GM12878 (cell line): ENCODE data around the gene PTMA. TPM values are rescaled to one million over a fixed set of nuclear protein-coding genes. Genes with fewer than 3 reads are reported as not detected.

Experiments used
- ATAC-seq: fragments of 200-7000 bp; cut with Tn5 transposase; 3 replicates; pipeline ENCODE4 v1.9.1; 2020; ENCODE audit warnings: mild to moderate bottlenecking, moderate library complexity
- BruUV-seq: library from RNA; stranded (reverse); fragments of 400-500 nt; replicated peaks from 2 replicates; lab custom pipeline; 2021; lab: Mats Ljungman, UMichigan
- CTCF ChIA-PET: fragments of 300-600 bp; sonication (Branson Sonifier 250); formaldehyde crosslinking; extraction: SDS; loops from one replicate; lab custom pipeline; 2021; ENCODE audit warnings: inconsistent platforms; lab: Yijun Ruan, JAX
- POLR2A ChIA-PET: fragments of 350-600 bp; formaldehyde crosslinking; extraction: SDS; loops from one replicate; lab custom pipeline; 2021; ENCODE audit warnings: inconsistent platforms; lab: Charles Lee
- RAD21 ChIA-PET: fragments of 300-600 bp; sonication (Branson Sonifier 250); formaldehyde crosslinking; loops from one replicate; lab custom pipeline; 2023; ENCODE audit warnings: antibody characterized with exemption; ENCODE audit not compliant: unreplicated experiment; lab: Charles Lee
- SMC1A ChIA-PET: fragments of 300-600 bp; sonication (Branson Sonifier 250); formaldehyde crosslinking; loops from one replicate; lab custom pipeline; 2023; ENCODE audit not compliant: unreplicated experiment, uncharacterized antibody; lab: Charles Lee
- DNase-seq: peaks from one replicate; pipeline ENCODE4 v3.0.0-alpha.2; 2011; ENCODE audit warnings: low read depth, low spot score
- FAIRE-seq: peaks from 3 replicates; lab custom pipeline; 2011; peaks lifted over from hg19 to GRCh38; lab: Jason Lieb, UNC
- H2AFZ ChIP-seq: 2 replicates; pipeline ENCODE4 v1.6.0; 2011; ENCODE audit warnings: low read depth, low read length, control low read depth; ENCODE audit not compliant: control insufficient read depth
- H3K27ac ChIP-seq: 2 replicates; pipeline ENCODE4 v1.5.1; 2011; ENCODE audit warnings: control low read depth; ENCODE audit not compliant: control insufficient read depth, insufficient read depth
- H3K27me3 ChIP-seq, 2 experiments: replicated peaks in 1 of 2; 2 replicates each; pipeline versions ENCODE4 v1.6.0 to v1.6.1; 2011; ENCODE audit warnings: low read length in 1 of 2; ENCODE audit not compliant: control insufficient read depth in 2 of 2, insufficient read depth in 2 of 2
- H3K36me3 ChIP-seq, 2 experiments: 2 replicates each; pipeline ENCODE4 v1.5.1; 2011; ENCODE audit warnings: low read length in 1 of 2; ENCODE audit not compliant: control insufficient read depth in 2 of 2, insufficient read depth in 2 of 2
- H3K4me1 ChIP-seq: 2 replicates; pipeline ENCODE4 v1.6.1; 2011; ENCODE audit warnings: mild to moderate bottlenecking, low read length, moderate library complexity, mixed read lengths; ENCODE audit not compliant: control insufficient read depth, insufficient read depth
- H3K4me2 ChIP-seq: 2 replicates; pipeline ENCODE4 v1.6.0; 2011; ENCODE audit warnings: control low read depth; ENCODE audit not compliant: control insufficient read depth, insufficient read depth
- H3K4me3 ChIP-seq: fragments of 200-600 bp; sonication (generic); 2 replicates; pipeline ENCODE4 v1.5.1; 2016
- H3K79me2 ChIP-seq: 2 replicates; pipeline ENCODE4 v1.6.0; 2011; ENCODE audit warnings: low read length; ENCODE audit not compliant: control insufficient read depth, insufficient read depth
- H3K9ac ChIP-seq: 2 replicates; pipeline ENCODE4 v1.8.0; 2011; ENCODE audit warnings: low read length, control low read depth, mixed read lengths; ENCODE audit not compliant: control insufficient read depth, insufficient read depth
- H3K9me3 ChIP-seq: replicated peaks from 3 replicates; pipeline ENCODE4 v1.5.1; 2011; ENCODE audit warnings: mild to moderate bottlenecking, low read length; ENCODE audit not compliant: control insufficient read depth, insufficient read depth
- H4K20me1 ChIP-seq: 2 replicates; pipeline ENCODE4 v1.6.0; 2011; ENCODE audit not compliant: control insufficient read depth, insufficient read depth
- BHLHE40 ChIP-seq, 2 experiments: fragments of 450-650 bp in 1 of 2; IDR thresholded peaks; 2 replicates each; pipeline ENCODE4 v1.6.1; 2011 to 2017; ENCODE audit warnings: low read depth in 2 of 2, borderline replicate concordance in 1 of 2, improper control_type of control experiment in 1 of 2, low read length in 1 of 2, mild to moderate bottlenecking in 1 of 2
- CREM ChIP-seq: IDR thresholded peaks from 2 replicates; pipeline ENCODE4 v1.6.1; 2014; ENCODE audit warnings: antibody characterized with exemption, low read depth
- EED ChIP-seq: sonication (generic); IDR thresholded peaks from 2 replicates; pipeline ENCODE4 v1.6.1; 2016; ENCODE audit warnings: antibody characterized with exemption, low read depth
- ELK1 ChIP-seq: IDR thresholded peaks from 2 replicates; pipeline ENCODE4 v1.6.1; 2012; ENCODE audit warnings: low read depth, low read length, improper control_type of control experiment
- EP300 ChIP-seq, 2 experiments: fragments of 150-350 bp in 1 of 2; IDR thresholded peaks; 2 replicates each; pipeline ENCODE4 v1.6.1; 2011 to 2012; ENCODE audit warnings: low read depth in 2 of 2, low read length in 2 of 2, borderline replicate concordance in 1 of 2, improper control_type of control experiment in 1 of 2, inconsistent platforms in 1 of 2; ENCODE audit not compliant: control insufficient read depth in 1 of 2
- NFXL1 ChIP-seq: fragments of 450-650 bp; IDR thresholded peaks from 2 replicates; pipeline ENCODE4 v1.6.1; 2017; ENCODE audit warnings: antibody characterized with exemption, mild to moderate bottlenecking, borderline replicate concordance
- PAX5 ChIP-seq: IDR thresholded peaks from 2 replicates; pipeline ENCODE4 v1.6.1; 2011; ENCODE audit warnings: low read depth, low read length, borderline replicate concordance
- RAD51 ChIP-seq: fragments of 450-650 bp; IDR thresholded peaks from 2 replicates; pipeline ENCODE4 v1.6.1; 2016; ENCODE audit warnings: moderate library complexity, mild to moderate bottlenecking, inconsistent platforms
- RUNX3 ChIP-seq: IDR thresholded peaks from 2 replicates; pipeline ENCODE4 v1.6.1; 2012; ENCODE audit warnings: low read length, inconsistent platforms
- SMC3 ChIP-seq: IDR thresholded peaks from 2 replicates; pipeline ENCODE4 v1.6.1; 2011; ENCODE audit warnings: low read length, improper control_type of control experiment, borderline replicate concordance
- STAT3 ChIP-seq: IDR thresholded peaks from 2 replicates; pipeline ENCODE4 v1.6.1; 2011; ENCODE audit warnings: low read depth, low read length, improper control_type of control experiment
- TARDBP ChIP-seq: IDR thresholded peaks from 2 replicates; pipeline ENCODE4 v1.6.1; 2016; ENCODE audit warnings: borderline replicate concordance
- USF1 ChIP-seq: IDR thresholded peaks from 2 replicates; pipeline ENCODE4 v1.6.1; 2011; ENCODE audit warnings: borderline replicate concordance, low read depth, mild to moderate bottlenecking, moderate library complexity, mixed read lengths, low read length; ENCODE audit not compliant: insufficient read depth; ENCODE audit errors: extremely low read length
- YY1 ChIP-seq: IDR thresholded peaks from 2 replicates; pipeline ENCODE4 v1.6.1; 2011; ENCODE audit warnings: low read depth, mild to moderate bottlenecking, low read length
- ZBTB33 ChIP-seq: fragments of 450-650 bp; IDR thresholded peaks from 2 replicates; pipeline ENCODE4 v1.6.1; 2017; ENCODE audit warnings: mild to moderate bottlenecking
- ZNF592 ChIP-seq: fragments of 450-650 bp; IDR thresholded peaks from 2 replicates; pipeline ENCODE4 v1.6.1; 2017; ENCODE audit warnings: mild to moderate bottlenecking, moderate library complexity
- WGBS: methylation state at CpG from one replicate; pipeline ENCODE4 v1.1.6; 2016; ENCODE audit warnings: low lambda C conversion rate; ENCODE audit not compliant: insufficient replicate concordance, insufficient coverage; ENCODE audit errors: missing lambda C conversion rate; 5-methylcytosine and 5-hydroxymethylcytosine counted together
- in situ Hi-C: fragments of 300-500 bp; cut with MboI; formaldehyde crosslinking; loops from 9 replicates; pipeline ENCODE4 v1.14.3; 2018; ENCODE audit warnings: mixed read lengths
- intact Hi-C: fragments of 100-400 bp; cut with micrococcal nuclease; formaldehyde crosslinking; loops from one replicate; pipeline ENCODE4 v1.14.2; 2022; ENCODE audit not compliant: unreplicated experiment
- polyA plus RNA-seq, 11 experiments: library from polyadenylated mRNA; depleted of rRNA in 4 of 11; unstranded in 6 of 11; stranded (reverse) in 5 of 11; fragments of >200 nt; fragmentation: Nextera tagmentation in 4 of 11; fragmentation: Illumina TruSeq in 1 of 11; extraction: Ambion mirVana in 4 of 11; extraction: Trizol in 1 of 11; gene quantifications; 1 replicate in 1 of 11; 2 replicates in 10 of 11; pipeline versions ENCODE4 v1.2.1 to v1.2.3, GENCODE V29; 2011 to 2016; ENCODE audit warnings: inconsistent platforms in 2 of 11, missing spikeins in 2 of 11, low read depth in 1 of 11
- total RNA-seq, 4 experiments: library from RNA; depleted of rRNA in 3 of 4; stranded (reverse); fragments of >200 nt in 3 of 4; fragmentation: Illumina TruSeq in 1 of 4; extraction: Trizol in 1 of 4; gene quantifications; 2 replicates each; pipeline versions ENCODE4 v1.2.1 to v1.2.3, GENCODE V29; 2013 to 2021

Gene PTMA
- total and polyA plus RNA-seq, 10 of the 15 experiments (the other 5 are each of a cell fraction or from before 2014, with no cell fraction given), result 1,144 to 5,018 (median 3,464) TPM

- intact Hi-C loops (no loop called here), in situ Hi-C loops (no loop called here)
- H3K36me3 ChIP-seq, result no peaks in the 10 kb centered on the region
- no peak overlapping the region for H2AFZ ChIP-seq
- FAIRE-seq (no peak), ATAC-seq (no peak), DNase-seq (no peak)
- POLR2A ChIA-PET, result interaction anchor here (1.0 to 1.4 kb wide), 2 partner anchors 18 to 26 kb away, joined by 3 to 4 read pairs; no protein-coding TSS in a partner anchor
- H3K9me3 ChIP-seq, result no peaks in the 10 kb centered on the region
- RAD21 ChIA-PET, result interaction anchor here (24.6 kb wide), 1 partner anchor 28 kb away, joined by 463 read pairs; no protein-coding TSS in a partner anchor
- H3K4me1 ChIP-seq, result peaks cover 4% of the 10 kb centered on the region
- no peaks in the 10 kb centered on the region for H3K79me2 ChIP-seq
- H3K4me2 ChIP-seq, result no peak overlapping the region
- WGBS, result 80% methylated on average over 12 of the region's 17 CpGs
- no peak overlapping the region for H3K4me3 ChIP-seq
- H3K27me3 ChIP-seq, result no peaks in the 10 kb centered on the region
- SMC1A ChIA-PET, result interaction anchor here (1.9 to 2.9 kb wide), 2 partner anchors 11 to 26 kb away, joined by 6 to 33 read pairs; no protein-coding TSS in a partner anchor
- H3K27ac ChIP-seq, result no peak overlapping the region
- H4K20me1 ChIP-seq, result no peaks in the 10 kb centered on the region
- BruUV-seq, result no TSS peak
- H3K9ac ChIP-seq, result no peak overlapping the region
- CTCF ChIA-PET, result interaction anchor here (1.4 to 22.2 kb wide), 4 partner anchors 11 to 28 kb away, joined by 8 to 811 read pairs (median 24); no protein-coding TSS in a partner anchor
- TF ChIP-seq ZNF592 (no peak), EP300 (IDR thresholded peaks at IDR 0.05; ENCODE audit: borderline replicate concordance in 1 of 2, control insufficient read depth in 1 of 2, low read depth in 2 of 2, low read length in 2 of 2) (no peak), EED (no peak), RAD51 (no peak), NFXL1 (no peak), BHLHE40 (IDR thresholded peaks at IDR 0.05; ENCODE audit: borderline replicate concordance in 1 of 2, low read depth in 2 of 2, low read length in 1 of 2) (no peak), PAX5 (no peak), TARDBP (no peak), RUNX3 (no peak), STAT3 (no peak), YY1 (no peak), SMC3 (no peak), CREM (no peak), USF1 (no peak), ELK1 (no peak), ZBTB33 (no peak)
Observed at GRCh38 chr2:231688719-231689118, 19.6 kb upstream of the PTMA start.
